Panc1 (cell line): ENCODE results near the gene TFB2M. TPM values are rescaled to one million over a fixed set of nuclear protein-coding genes. Genes with fewer than 3 reads are reported as not detected.

Experiments used
- ATAC-seq: fragments of 200-7000 bp; cut with Tn5 transposase; 2 replicates; pipeline ENCODE4 v1.9.1; 2020; ENCODE audit warnings: mild to moderate bottlenecking, moderate library complexity
- BruUV-seq: library from RNA; stranded (reverse); fragments of 400-500 nt; replicated peaks from 2 replicates; lab custom pipeline; 2021; lab: Mats Ljungman, UMichigan
- CTCF ChIA-PET: fragments of 300-600 bp; sonication (Branson Sonifier 250); formaldehyde crosslinking; loops from one replicate; lab custom pipeline; 2022; ENCODE audit warnings: antibody characterized with exemption; lab: Charles Lee
- POLR2A ChIA-PET: fragments of 300-600 bp; sonication (Branson Sonifier 250); formaldehyde crosslinking; loops from one replicate; lab custom pipeline; 2022; ENCODE audit warnings: antibody characterized with exemption; lab: Charles Lee
- DNase-seq: peaks from one replicate; pipeline ENCODE4 v3.0.0-alpha.2; 2010; ENCODE audit warnings: low read depth, low spot score
- H3K27ac ChIP-seq: 2 replicates; pipeline ENCODE4 v1.5.1; 2011; ENCODE audit warnings: mild to moderate bottlenecking, low read length, inconsistent platforms
- H3K27me3 ChIP-seq: fragments of 200-500 bp; sonication (Bioruptor generic); 2 replicates; pipeline ENCODE4 v1.6.0; 2014; ENCODE audit warnings: low read length, inconsistent platforms; ENCODE audit not compliant: control insufficient read depth, insufficient read depth
- H3K36me3 ChIP-seq: fragments of 200-500 bp; sonication (Bioruptor generic); 2 replicates; pipeline ENCODE4 v1.5.1; 2014; ENCODE audit warnings: inconsistent platforms, mild to moderate bottlenecking, low read length, moderate library complexity; ENCODE audit not compliant: control insufficient read depth, insufficient read depth
- H3K4me1 ChIP-seq: 2 replicates; pipeline ENCODE4 v1.5.1; 2011; ENCODE audit warnings: inconsistent platforms, mild to moderate bottlenecking, low read length, moderate library complexity; ENCODE audit not compliant: control insufficient read depth, insufficient read depth
- H3K4me3 ChIP-seq, 2 experiments: 2 replicates each; pipeline ENCODE4 v1.5.1; 2011 to 2012; ENCODE audit warnings: low read depth in 2 of 2, low read length in 2 of 2, mild to moderate bottlenecking in 2 of 2, inconsistent platforms in 1 of 2, moderate library complexity in 1 of 2
- H3K9me3 ChIP-seq: fragments of 200-500 bp; sonication (Bioruptor generic); 2 replicates; pipeline ENCODE4 v1.5.1; 2014; ENCODE audit warnings: low read depth, mild to moderate bottlenecking, inconsistent platforms, low read length, moderate library complexity; ENCODE audit not compliant: control insufficient read depth, insufficient read depth
- POLR2AphosphoS5 ChIP-seq: IDR thresholded peaks from 2 replicates; pipeline ENCODE4 v1.6.1; 2012; ENCODE audit warnings: mild to moderate bottlenecking, low read depth, low read length, moderate library complexity
- SIN3A ChIP-seq: IDR thresholded peaks from 2 replicates; pipeline ENCODE4 v1.6.1; 2012; ENCODE audit warnings: low read depth, mild to moderate bottlenecking, low read length, moderate library complexity, borderline replicate concordance; ENCODE audit not compliant: insufficient read depth
- TCF7L2 ChIP-seq: IDR thresholded peaks from 2 replicates; pipeline ENCODE4 v1.6.1; 2011; ENCODE audit warnings: mild to moderate bottlenecking, low read depth, low read length, inconsistent platforms
- in situ Hi-C: cut with HindIII; loops from 2 replicates; pipeline ENCODE4 v1.10.0; 2016; ENCODE audit warnings: low sequenced_read_pairs, low pct_unique_long_range_greater_than_20kb
- intact Hi-C: fragments of 100-400 bp; cut with micrococcal nuclease; formaldehyde crosslinking; loops from one replicate; pipeline ENCODE4 v1.10.0; 2022; ENCODE audit not compliant: unreplicated experiment
- total RNA-seq: library from RNA; stranded (reverse); gene quantifications from one replicate; pipeline ENCODE4 v1.2.1, GENCODE V29; 2021; ENCODE audit not compliant: unreplicated experiment
- TF ChIP-seq, protein P1 (sequence below), 2 experiments: IDR thresholded peaks; 2 replicates each; pipeline ENCODE4 v1.6.1; 2011 to 2012; ENCODE audit warnings: low read depth in 2 of 2, control low read depth in 1 of 2, low read length in 1 of 2, mild to moderate bottlenecking in 1 of 2, moderate library complexity in 1 of 2; ENCODE audit not compliant: insufficient read depth in 1 of 2
- TF ChIP-seq, protein P2 (sequence below): fragments of 450-650 bp; IDR thresholded peaks from 2 replicates; pipeline ENCODE4 v1.5.1; 2017; ENCODE audit warnings: mild to moderate bottlenecking

Gene TFB2M
- total RNA-seq, 1 experiment from 2014 or later = 21.0 TPM

DNA sequence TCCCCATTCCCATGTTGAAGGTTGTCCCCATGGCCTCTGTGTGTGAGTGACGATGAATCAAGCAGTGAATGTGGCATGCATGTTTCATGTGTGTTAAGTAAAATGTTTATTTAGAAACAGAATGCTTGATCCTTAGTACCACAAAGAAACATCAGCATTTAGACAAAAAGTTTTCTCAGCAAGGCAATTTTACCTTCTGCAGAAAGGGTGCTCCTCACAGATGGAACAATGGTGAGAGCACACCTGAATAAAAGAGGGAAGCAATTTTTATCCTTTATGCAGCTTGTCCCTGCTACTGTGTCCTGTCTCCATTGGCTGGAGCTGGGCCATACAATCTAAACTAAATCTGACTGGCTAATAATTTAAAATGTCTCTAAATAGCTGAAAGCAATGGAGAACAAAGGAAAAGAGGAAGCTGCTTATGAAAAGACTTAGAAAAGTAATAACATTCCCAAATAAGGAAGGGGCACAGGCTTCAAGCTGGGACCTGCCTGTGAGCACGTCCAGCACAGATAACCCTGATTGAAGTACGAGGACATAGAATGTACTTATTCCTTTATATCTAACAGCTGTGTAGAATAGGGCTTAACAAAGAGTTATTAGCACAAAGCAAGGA is 50.6 kb downstream of the TFB2M start:
- Histone ChIP-seq H3K27me3 (no peaks in the 10 kb centered on the region), H3K9me3 (peaks cover 4% of the 10 kb centered on the region; the same call in 1 of the 2 replicates), H3K36me3 (no peaks in the 10 kb centered on the region), H3K27ac (no peak overlapping the region), H3K4me3 (no peak overlapping the region), H3K4me1 (no peaks in the 10 kb centered on the region)
- DNase-seq = no peak
- ChIA-PET CTCF (no interaction called here), POLR2A (no interaction called here)
- BruUV-seq = no TSS peak
- no peak for ATAC-seq
- TF ChIP-seq SIN3A = no peak
- TF ChIP-seq TCF7L2 = no peak
- TF ChIP-seq, protein P1, sequence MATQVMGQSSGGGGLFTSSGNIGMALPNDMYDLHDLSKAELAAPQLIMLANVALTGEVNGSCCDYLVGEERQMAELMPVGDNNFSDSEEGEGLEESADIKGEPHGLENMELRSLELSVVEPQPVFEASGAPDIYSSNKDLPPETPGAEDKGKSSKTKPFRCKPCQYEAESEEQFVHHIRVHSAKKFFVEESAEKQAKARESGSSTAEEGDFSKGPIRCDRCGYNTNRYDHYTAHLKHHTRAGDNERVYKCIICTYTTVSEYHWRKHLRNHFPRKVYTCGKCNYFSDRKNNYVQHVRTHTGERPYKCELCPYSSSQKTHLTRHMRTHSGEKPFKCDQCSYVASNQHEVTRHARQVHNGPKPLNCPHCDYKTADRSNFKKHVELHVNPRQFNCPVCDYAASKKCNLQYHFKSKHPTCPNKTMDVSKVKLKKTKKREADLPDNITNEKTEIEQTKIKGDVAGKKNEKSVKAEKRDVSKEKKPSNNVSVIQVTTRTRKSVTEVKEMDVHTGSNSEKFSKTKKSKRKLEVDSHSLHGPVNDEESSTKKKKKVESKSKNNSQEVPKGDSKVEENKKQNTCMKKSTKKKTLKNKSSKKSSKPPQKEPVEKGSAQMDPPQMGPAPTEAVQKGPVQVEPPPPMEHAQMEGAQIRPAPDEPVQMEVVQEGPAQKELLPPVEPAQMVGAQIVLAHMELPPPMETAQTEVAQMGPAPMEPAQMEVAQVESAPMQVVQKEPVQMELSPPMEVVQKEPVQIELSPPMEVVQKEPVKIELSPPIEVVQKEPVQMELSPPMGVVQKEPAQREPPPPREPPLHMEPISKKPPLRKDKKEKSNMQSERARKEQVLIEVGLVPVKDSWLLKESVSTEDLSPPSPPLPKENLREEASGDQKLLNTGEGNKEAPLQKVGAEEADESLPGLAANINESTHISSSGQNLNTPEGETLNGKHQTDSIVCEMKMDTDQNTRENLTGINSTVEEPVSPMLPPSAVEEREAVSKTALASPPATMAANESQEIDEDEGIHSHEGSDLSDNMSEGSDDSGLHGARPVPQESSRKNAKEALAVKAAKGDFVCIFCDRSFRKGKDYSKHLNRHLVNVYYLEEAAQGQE (IDR thresholded peaks at IDR 0.05; ENCODE audit: insufficient read depth in 1 of 2, low read depth in 2 of 2, low read length in 1 of 2) = no peak
- TF ChIP-seq POLR2AphosphoS5 = no peak
- TF ChIP-seq, protein P2, sequence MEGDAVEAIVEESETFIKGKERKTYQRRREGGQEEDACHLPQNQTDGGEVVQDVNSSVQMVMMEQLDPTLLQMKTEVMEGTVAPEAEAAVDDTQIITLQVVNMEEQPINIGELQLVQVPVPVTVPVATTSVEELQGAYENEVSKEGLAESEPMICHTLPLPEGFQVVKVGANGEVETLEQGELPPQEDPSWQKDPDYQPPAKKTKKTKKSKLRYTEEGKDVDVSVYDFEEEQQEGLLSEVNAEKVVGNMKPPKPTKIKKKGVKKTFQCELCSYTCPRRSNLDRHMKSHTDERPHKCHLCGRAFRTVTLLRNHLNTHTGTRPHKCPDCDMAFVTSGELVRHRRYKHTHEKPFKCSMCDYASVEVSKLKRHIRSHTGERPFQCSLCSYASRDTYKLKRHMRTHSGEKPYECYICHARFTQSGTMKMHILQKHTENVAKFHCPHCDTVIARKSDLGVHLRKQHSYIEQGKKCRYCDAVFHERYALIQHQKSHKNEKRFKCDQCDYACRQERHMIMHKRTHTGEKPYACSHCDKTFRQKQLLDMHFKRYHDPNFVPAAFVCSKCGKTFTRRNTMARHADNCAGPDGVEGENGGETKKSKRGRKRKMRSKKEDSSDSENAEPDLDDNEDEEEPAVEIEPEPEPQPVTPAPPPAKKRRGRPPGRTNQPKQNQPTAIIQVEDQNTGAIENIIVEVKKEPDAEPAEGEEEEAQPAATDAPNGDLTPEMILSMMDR = no peak
- in situ Hi-C loops = no loop called here
- intact Hi-C loops = no loop called here

DNA sequence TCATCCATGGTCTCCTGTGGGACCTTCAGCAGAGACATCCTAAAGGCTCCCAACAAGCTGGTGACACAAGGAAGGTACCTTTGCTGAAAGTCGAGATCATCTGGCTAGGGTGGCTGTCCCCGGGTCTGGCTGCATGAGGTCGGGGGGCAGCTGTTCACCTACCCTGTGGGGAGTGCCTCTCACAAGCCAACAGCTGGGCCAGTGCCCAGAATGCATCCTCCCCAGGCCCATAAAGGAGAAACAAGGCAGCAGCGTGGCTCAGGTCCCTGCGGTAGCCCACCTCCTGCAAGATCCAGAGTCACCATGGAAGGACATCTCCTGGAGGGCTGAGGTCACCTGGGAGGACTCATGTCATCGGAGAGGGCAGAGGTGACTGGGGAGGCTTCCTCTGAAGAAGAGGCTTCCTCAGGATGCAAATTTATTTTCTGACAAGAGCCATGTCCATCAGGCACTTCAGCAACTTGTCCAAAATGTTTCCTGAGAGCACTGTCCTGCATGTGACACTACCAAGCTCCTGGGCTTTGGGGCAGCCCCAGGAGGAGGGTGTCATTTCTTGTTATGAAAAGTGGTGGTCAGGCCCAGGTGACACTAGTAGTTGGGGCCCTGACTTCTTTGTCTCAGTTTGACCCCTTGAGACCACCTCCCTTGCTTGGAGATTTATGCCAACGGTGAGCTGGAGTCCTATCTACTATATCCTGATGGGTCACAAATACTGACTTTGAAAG is 52.3 kb downstream of the TFB2M start:
- no peaks in the 10 kb centered on the region for H3K36me3 ChIP-seq
- ATAC-seq (no peak), DNase-seq (no peak)
- no peak overlapping the region for H3K27ac ChIP-seq
- CTCF ChIA-PET = no interaction called here
- in situ Hi-C loops = no loop called here
- H3K4me1 ChIP-seq = no peaks in the 10 kb centered on the region
- BruUV-seq = no TSS peak
- H3K9me3 ChIP-seq = peaks cover 4% of the 10 kb centered on the region; the same call in 1 of the 2 replicates
- no peak overlapping the region for H3K4me3 ChIP-seq
- no peaks in the 10 kb centered on the region for H3K27me3 ChIP-seq
- no peak for TF ChIP-seq POLR2AphosphoS5
- TF ChIP-seq, protein P2 = no peak
- POLR2A ChIA-PET = no interaction called here
- intact Hi-C loops = no loop called here
